MCF 10A (cell line): ENCODE data around the gene IRAK3. TPM values are rescaled to one million over a fixed set of nuclear protein-coding genes. Genes with fewer than 3 reads are reported as not detected.

Experiments
- BruUV-seq: library from RNA; stranded (reverse); fragments of 400-500 nt; replicated peaks from 2 replicates; lab custom pipeline; 2021; lab: Mats Ljungman, UMichigan
- CTCF ChIA-PET: fragments of 300-600 bp; sonication (Branson Sonifier 250); formaldehyde crosslinking; extraction: SDS; loops from one replicate; lab custom pipeline; 2021; ENCODE audit warnings: antibody characterized with exemption, inconsistent platforms; lab: Yijun Ruan, JAX
- POLR2A ChIA-PET: fragments of 300-600, 350-650 bp; sonication (Branson Sonifier 250); formaldehyde crosslinking; extraction: SDS; loops from one replicate; lab custom pipeline; 2020; ENCODE audit warnings: antibody characterized with exemption, inconsistent platforms; lab: Yijun Ruan, JAX
- DNase-seq: peaks from one replicate; pipeline ENCODE4 v3.0.0-alpha.2; 2018; ENCODE audit not compliant: unreplicated experiment
- H3K27ac Mint-ChIP-seq: one replicate; pipeline ENCODE4 v1.8.0; 2022; ENCODE audit warnings: mild to moderate bottlenecking, low read depth, mixed read lengths; ENCODE audit not compliant: unreplicated experiment
- H3K27me3 Mint-ChIP-seq: one replicate; pipeline ENCODE4 v1.8.0; 2022; ENCODE audit warnings: mixed read lengths; ENCODE audit not compliant: insufficient read depth, unreplicated experiment
- H3K36me3 Mint-ChIP-seq: one replicate; pipeline ENCODE4 v1.8.0; 2022; ENCODE audit warnings: mild to moderate bottlenecking, moderate library complexity, mixed read lengths; ENCODE audit not compliant: insufficient read depth, unreplicated experiment
- H3K4me1 Mint-ChIP-seq: one replicate; pipeline ENCODE4 v1.8.0; 2022; ENCODE audit warnings: mixed read lengths; ENCODE audit not compliant: insufficient read depth, unreplicated experiment
- H3K4me3 Mint-ChIP-seq: one replicate; pipeline ENCODE4 v1.8.0; 2022; ENCODE audit warnings: mild to moderate bottlenecking, moderate library complexity, mixed read lengths; ENCODE audit not compliant: unreplicated experiment
- H3K9me3 Mint-ChIP-seq: one replicate; pipeline ENCODE4 v1.8.0; 2022; ENCODE audit warnings: mixed read lengths; ENCODE audit not compliant: unreplicated experiment
- intact Hi-C: fragments of 100-400 bp; cut with micrococcal nuclease; formaldehyde crosslinking; loops from 2 replicates; pipeline ENCODE4 v1.14.1; 2022
- total RNA-seq: library from RNA; stranded (reverse); gene quantifications from 2 replicates; pipeline ENCODE4 v1.2.3, GENCODE V29; 2022
- TF ChIP-seq, protein P1 (sequence below): fragments of 200-600 bp; IDR thresholded peaks from one replicate; pipeline ENCODE4 v1.8.0; 2022; ENCODE audit warnings: antibody characterized with exemption, mild to moderate bottlenecking; ENCODE audit not compliant: unreplicated experiment

Gene IRAK3
- total RNA-seq, 1 experiment from 2014 or later = not detected

DNA sequence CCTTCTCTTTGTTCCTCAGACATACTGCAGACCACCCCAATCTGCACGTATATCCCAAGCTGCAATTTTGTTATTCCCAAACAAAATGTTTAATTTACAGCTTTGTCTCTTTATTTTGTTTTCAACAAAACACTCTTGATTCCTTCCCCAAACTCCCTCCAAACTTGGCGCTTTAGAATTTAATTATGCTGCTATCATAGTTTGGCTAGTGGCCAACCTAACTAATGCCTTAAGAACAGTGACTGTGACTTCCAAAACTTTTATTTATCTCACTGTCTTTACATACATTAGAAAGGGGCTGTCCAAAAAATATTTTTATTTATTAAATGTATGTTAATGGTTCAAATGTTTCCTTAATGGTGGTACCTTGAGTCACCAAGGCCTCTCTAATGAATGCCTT lies 26.3 kb upstream of the IRAK3 start:
- Mint-ChIP-seq H3K27ac (no peak overlapping the region), H3K4me1 (peaks cover 6% of the 10 kb centered on the region), H3K4me3 (no peak overlapping the region), H3K27me3 (no peaks in the 10 kb centered on the region), H3K36me3 (peaks cover 30% of the 10 kb centered on the region), H3K9me3 (no peaks in the 10 kb centered on the region)
- ChIA-PET CTCF (interaction anchor here (0.7 to 1.2 kb wide), 2 partner anchors 18 to 1368 kb away, joined by 3 to 4 read pairs; no protein-coding TSS in a partner anchor), POLR2A (interaction anchor here (0.6 kb wide), 1 partner anchor 489 kb away, joined by 3 read pairs; no protein-coding TSS in a partner anchor)
- TF ChIP-seq, protein P1, sequence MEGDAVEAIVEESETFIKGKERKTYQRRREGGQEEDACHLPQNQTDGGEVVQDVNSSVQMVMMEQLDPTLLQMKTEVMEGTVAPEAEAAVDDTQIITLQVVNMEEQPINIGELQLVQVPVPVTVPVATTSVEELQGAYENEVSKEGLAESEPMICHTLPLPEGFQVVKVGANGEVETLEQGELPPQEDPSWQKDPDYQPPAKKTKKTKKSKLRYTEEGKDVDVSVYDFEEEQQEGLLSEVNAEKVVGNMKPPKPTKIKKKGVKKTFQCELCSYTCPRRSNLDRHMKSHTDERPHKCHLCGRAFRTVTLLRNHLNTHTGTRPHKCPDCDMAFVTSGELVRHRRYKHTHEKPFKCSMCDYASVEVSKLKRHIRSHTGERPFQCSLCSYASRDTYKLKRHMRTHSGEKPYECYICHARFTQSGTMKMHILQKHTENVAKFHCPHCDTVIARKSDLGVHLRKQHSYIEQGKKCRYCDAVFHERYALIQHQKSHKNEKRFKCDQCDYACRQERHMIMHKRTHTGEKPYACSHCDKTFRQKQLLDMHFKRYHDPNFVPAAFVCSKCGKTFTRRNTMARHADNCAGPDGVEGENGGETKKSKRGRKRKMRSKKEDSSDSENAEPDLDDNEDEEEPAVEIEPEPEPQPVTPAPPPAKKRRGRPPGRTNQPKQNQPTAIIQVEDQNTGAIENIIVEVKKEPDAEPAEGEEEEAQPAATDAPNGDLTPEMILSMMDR = no peak
- intact Hi-C loops = no loop called here
- BruUV-seq = no TSS peak
- no peak for DNase-seq

DNA sequence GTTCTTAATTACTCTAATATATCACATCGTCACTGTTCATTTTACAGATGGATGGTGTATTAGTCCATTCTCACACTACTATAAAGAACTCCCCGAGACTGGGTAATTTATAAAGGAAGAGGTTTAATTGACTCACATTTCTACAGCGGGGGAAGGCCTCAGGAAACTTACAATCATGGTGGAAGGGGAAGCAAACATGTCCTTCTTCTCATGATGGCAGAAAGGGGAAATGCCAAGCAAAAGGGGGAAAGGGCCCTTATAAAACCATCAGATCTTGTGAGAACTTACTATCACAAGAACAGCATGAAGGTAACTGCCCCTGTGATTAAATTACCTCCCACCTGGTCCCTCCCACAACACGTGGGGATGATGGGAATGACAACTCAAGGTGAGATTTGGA lies 25.7 kb upstream of the IRAK3 start:
- BruUV-seq = no TSS peak
- intact Hi-C loops = no loop called here
- TF ChIP-seq, protein P1 = no peak
- ChIA-PET POLR2A (no interaction called here), CTCF (no interaction called here)
- no peaks in the 10 kb centered on the region for H3K27me3 Mint-ChIP-seq
- peaks cover 32% of the 10 kb centered on the region for H3K36me3 Mint-ChIP-seq
- H3K4me1 Mint-ChIP-seq = peaks cover 11% of the 10 kb centered on the region
- DNase-seq = no peak
- H3K4me3 Mint-ChIP-seq = no peak overlapping the region
- no peaks in the 10 kb centered on the region for H3K9me3 Mint-ChIP-seq
- H3K27ac Mint-ChIP-seq = no peak overlapping the region

DNA sequence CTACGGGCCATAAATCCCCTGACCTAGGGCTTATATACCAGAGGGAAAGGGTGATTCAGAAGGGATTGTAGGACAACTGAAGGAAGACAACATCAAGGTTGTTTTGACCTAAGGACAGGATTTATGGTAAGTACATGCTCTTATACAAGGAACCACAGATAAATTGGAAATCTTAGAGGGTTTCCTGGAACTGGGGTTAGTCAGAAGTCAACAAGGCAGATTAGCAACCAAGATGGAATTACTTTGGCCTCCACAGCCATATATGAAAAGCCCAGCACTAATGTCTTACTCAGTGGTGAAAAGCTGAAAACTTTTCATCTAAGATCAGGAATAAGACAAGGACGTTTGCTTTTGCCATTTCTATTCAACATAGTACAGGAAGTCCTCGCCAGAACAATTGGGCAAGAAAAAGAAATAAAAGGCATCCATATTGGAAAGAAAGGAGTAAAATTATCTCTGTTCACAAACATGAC lies 24.6 kb upstream of the IRAK3 start:
- no peak overlapping the region for H3K4me3 Mint-ChIP-seq
- H3K36me3 Mint-ChIP-seq = peaks cover 24% of the 10 kb centered on the region
- no peak for DNase-seq
- no TSS peak for BruUV-seq
- H3K27ac Mint-ChIP-seq = no peak overlapping the region
- TF ChIP-seq, protein P1 = no peak
- ChIA-PET POLR2A (no interaction called here), CTCF (no interaction called here)
- peaks cover 20% of the 10 kb centered on the region for H3K4me1 Mint-ChIP-seq
- intact Hi-C loops = no loop called here
- no peaks in the 10 kb centered on the region for H3K27me3 Mint-ChIP-seq
- H3K9me3 Mint-ChIP-seq = no peaks in the 10 kb centered on the region

GRCh38 chr12:66165141-66165540 lies 23.9 kb upstream of the IRAK3 start:
- H3K27me3 Mint-ChIP-seq = no peaks in the 10 kb centered on the region
- H3K27ac Mint-ChIP-seq = no peak overlapping the region
- H3K4me1 Mint-ChIP-seq = peaks cover 20% of the 10 kb centered on the region
- TF ChIP-seq, protein P1 = no peak
- no peaks in the 10 kb centered on the region for H3K9me3 Mint-ChIP-seq
- ChIA-PET POLR2A (no interaction called here), CTCF (no interaction called here)
- BruUV-seq = no TSS peak
- H3K4me3 Mint-ChIP-seq = no peak overlapping the region
- no peak for DNase-seq
- intact Hi-C loops = no loop called here
- peaks cover 18% of the 10 kb centered on the region for H3K36me3 Mint-ChIP-seq
